Caco-2 (cell line): ENCODE data around the gene MED19. TPM values are rescaled to one million over a fixed set of nuclear protein-coding genes. Genes with fewer than 3 reads are reported as not detected.

Experiments
- BruUV-seq: library from RNA; stranded (reverse); fragments of 400-500 nt; replicated peaks from 2 replicates; lab custom pipeline; 2021; lab: Mats Ljungman, UMichigan
- CTCF ChIA-PET: fragments of 300-600 bp; sonication (Branson Sonifier 250); formaldehyde crosslinking; loops from one replicate; lab custom pipeline; 2022; ENCODE audit warnings: antibody characterized with exemption; lab: Charles Lee
- POLR2A ChIA-PET: fragments of 300-600 bp; sonication (Branson Sonifier 250); formaldehyde crosslinking; loops from one replicate; lab custom pipeline; 2022; ENCODE audit warnings: antibody characterized with exemption; lab: Charles Lee
- DNase-seq, 2 experiments: peaks; one replicate each; pipeline versions ENCODE4 v3.0.0 to v3.0.0-alpha.2; 2020 to 2022
- H3K27me3 ChIP-seq: replicated peaks from 2 replicates; pipeline ENCODE4 v1.6.0; 2011; ENCODE audit warnings: low read length; ENCODE audit not compliant: control insufficient read depth, insufficient read depth
- H3K36me3 ChIP-seq: 2 replicates; pipeline ENCODE4 v1.5.1; 2011; ENCODE audit warnings: low read length; ENCODE audit not compliant: control insufficient read depth, insufficient read depth
- H3K4me1 ChIP-seq: fragments of 250-450 bp; sonication (Bioruptor Pico); 2 replicates; pipeline ENCODE4 v1.5.1; 2020; ENCODE audit warnings: mild to moderate bottlenecking
- H3K4me3 ChIP-seq: 2 replicates; pipeline ENCODE4 v1.5.1; 2011; ENCODE audit warnings: low read depth, mild to moderate bottlenecking, control low read depth, low read length
- H3K9me3 ChIP-seq: fragments of 250-450 bp; sonication (Bioruptor Pico); 2 replicates; pipeline ENCODE4 v1.5.1; 2020; ENCODE audit warnings: mild to moderate bottlenecking, moderate library complexity
- H3K27ac Mint-ChIP-seq: one replicate; pipeline ENCODE4 v1.8.0; 2022; ENCODE audit warnings: mixed read lengths; ENCODE audit not compliant: unreplicated experiment
- H3K27me3 Mint-ChIP-seq: one replicate; pipeline ENCODE4 v1.8.0; 2022; ENCODE audit warnings: mixed read lengths; ENCODE audit not compliant: insufficient read depth, unreplicated experiment
- H3K36me3 Mint-ChIP-seq: one replicate; pipeline ENCODE4 v1.8.0; 2022; ENCODE audit warnings: mild to moderate bottlenecking, mixed read lengths; ENCODE audit not compliant: insufficient read depth, unreplicated experiment
- H3K4me1 Mint-ChIP-seq: one replicate; pipeline ENCODE4 v1.8.0; 2022; ENCODE audit warnings: low read depth, mixed read lengths; ENCODE audit not compliant: unreplicated experiment
- H3K4me3 Mint-ChIP-seq: one replicate; pipeline ENCODE4 v1.8.0; 2022; ENCODE audit warnings: mild to moderate bottlenecking, moderate library complexity, mixed read lengths; ENCODE audit not compliant: unreplicated experiment
- H3K9me3 Mint-ChIP-seq: one replicate; pipeline ENCODE4 v1.8.0; 2022; ENCODE audit warnings: mixed read lengths; ENCODE audit not compliant: unreplicated experiment
- CTCF ChIP-seq, 2 experiments: fragments of 200-600 bp in 1 of 2; IDR thresholded peaks; 1 replicate in 1 of 2; 2 replicates in 1 of 2; pipeline versions ENCODE4 v1.5.1 to v1.8.0; 2011 to 2022; ENCODE audit warnings: antibody characterized with exemption in 1 of 2, control low read depth in 1 of 2, inconsistent platforms in 1 of 2, low read depth in 1 of 2, low read length in 1 of 2, mild to moderate bottlenecking in 1 of 2, moderate library complexity in 1 of 2; ENCODE audit not compliant: insufficient read depth in 1 of 2, severe bottlenecking in 1 of 2, unreplicated experiment in 1 of 2
- intact Hi-C: fragments of 100-400 bp; cut with micrococcal nuclease; formaldehyde crosslinking; loops from one replicate; pipeline ENCODE4 v1.10.0; 2022; ENCODE audit not compliant: unreplicated experiment
- total RNA-seq: library from RNA; stranded (reverse); gene quantifications from 2 replicates; pipeline ENCODE4 v1.2.3, GENCODE V29; 2022

MED19 gene
- total RNA-seq, 1 experiment from 2014 or later = 29.7 TPM

GRCh38 chr11:57667117-57667735, 44.8 kb downstream of the MED19 start:
- Mint-ChIP-seq H3K36me3 (peaks cover 30% of the 10 kb centered on the region), H3K9me3 (no peaks in the 10 kb centered on the region), H3K27me3 (no peaks in the 10 kb centered on the region), H3K27ac (peak overlapping the region; percentile 100), H3K4me3 (peak overlapping the region; percentile 99), H3K4me1 (peaks cover 6% of the 10 kb centered on the region)
- ChIA-PET CTCF (interaction anchor here (1.2 kb wide), 1 partner anchor 136 kb away, joined by 3 read pairs; no protein-coding TSS in a partner anchor), POLR2A (no interaction called here)
- no peak for TF ChIP-seq CTCF (IDR thresholded peaks at IDR 0.05; ENCODE audit: insufficient read depth in 1 of 2, low read depth in 1 of 2, low read length in 1 of 2, severe bottlenecking in 1 of 2, unreplicated experiment in 1 of 2)
- no TSS peak for BruUV-seq
- H3K4me1 ChIP-seq = peaks cover 14% of the 10 kb centered on the region; the same call in 1 of the 2 replicates
- no peaks in the 10 kb centered on the region for H3K36me3 ChIP-seq
- H3K27me3 ChIP-seq = no peaks in the 10 kb centered on the region
- DNase-seq = peak; percentile 96 to 99
- intact Hi-C loops = loop anchor here (1.0 kb wide), 4 partner anchors 10 to 912 kb away; partner anchors contain the start of genes CLP1, MED19, SELENOH and TMX2
- H3K9me3 ChIP-seq = no peaks in the 10 kb centered on the region
- peak overlapping the region; percentile 74 for H3K4me3 ChIP-seq

DNA sequence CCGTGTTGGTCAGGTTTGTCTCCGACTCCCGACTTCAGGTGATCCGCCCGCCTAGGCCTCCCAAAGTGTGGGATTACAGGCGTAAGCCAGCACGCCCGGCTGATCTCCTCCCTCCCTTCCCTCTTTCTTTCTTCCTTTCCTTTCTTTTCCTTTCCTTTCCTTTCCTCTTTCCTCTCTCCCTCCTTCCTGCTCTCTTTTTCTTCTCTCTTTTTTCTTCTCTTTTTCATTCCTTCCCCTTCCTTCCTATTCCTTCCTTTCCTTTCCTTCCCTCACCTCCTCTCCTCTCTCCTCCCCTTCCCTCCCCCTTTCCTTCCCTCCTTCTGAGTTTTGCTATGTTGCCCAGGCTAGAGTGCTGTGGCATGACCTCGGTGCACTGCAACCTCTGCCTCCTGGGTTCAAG, 48.0 kb downstream of the MED19 start:
- H3K4me1 ChIP-seq = peaks cover 6% of the 10 kb centered on the region; the same call in 1 of the 2 replicates

GRCh38 chr11:57662893-57663292, 49.1 kb downstream of the MED19 start:
- CTCF ChIA-PET = interaction anchor here (0.6 to 1.7 kb wide), 5 partner anchors 18 to 623 kb away, joined by 3 to 8 read pairs (median 5); partner anchors contain the start of genes BTBD18 and SELENOH
- Mint-ChIP-seq H3K4me1 (no peaks in the 10 kb centered on the region), H3K36me3 (peaks cover 36% of the 10 kb centered on the region), H3K27ac (peak overlapping the region; percentile 70), H3K4me3 (no peak overlapping the region), H3K27me3 (no peaks in the 10 kb centered on the region), H3K9me3 (no peaks in the 10 kb centered on the region)
- DNase-seq = peak; percentile 58 to 60
- POLR2A ChIA-PET = no interaction called here
- Histone ChIP-seq H3K36me3 (peaks cover 2% of the 10 kb centered on the region; the same call in 1 of the 2 replicates), H3K4me1 (peaks cover 6% of the 10 kb centered on the region; the same call in 1 of the 2 replicates), H3K9me3 (no peaks in the 10 kb centered on the region), H3K27me3 (no peaks in the 10 kb centered on the region), H3K4me3 (no peak overlapping the region)
- intact Hi-C loops = loop anchor here (2.0 to 5.0 kb wide), 2 partner anchors 138 to 624 kb away; no protein-coding TSS in a partner anchor
- peak in 1 of 2 experiments; percentile 28 for TF ChIP-seq CTCF (IDR thresholded peaks at IDR 0.05; ENCODE audit: insufficient read depth in 1 of 2, low read depth in 1 of 2, low read length in 1 of 2, severe bottlenecking in 1 of 2, unreplicated experiment in 1 of 2)
- BruUV-seq = no TSS peak

More for the DNA sequence above, 48.0 kb downstream of the MED19 start:
- ChIA-PET CTCF (no interaction called here), POLR2A (no interaction called here)
- H3K27me3 Mint-ChIP-seq = no peaks in the 10 kb centered on the region
- TF ChIP-seq CTCF (IDR thresholded peaks at IDR 0.05; ENCODE audit: insufficient read depth in 1 of 2, low read depth in 1 of 2, low read length in 1 of 2, severe bottlenecking in 1 of 2, unreplicated experiment in 1 of 2) = no peak
- no peak overlapping the region for H3K4me3 Mint-ChIP-seq
- no TSS peak for BruUV-seq
- H3K9me3 Mint-ChIP-seq = no peaks in the 10 kb centered on the region
- H3K4me1 Mint-ChIP-seq = no peaks in the 10 kb centered on the region
- peaks cover 33% of the 10 kb centered on the region for H3K36me3 Mint-ChIP-seq
- H3K27ac Mint-ChIP-seq = no peak overlapping the region
- intact Hi-C loops = loop anchor here (2.0 to 5.0 kb wide), 2 partner anchors 137 to 623 kb away; no protein-coding TSS in a partner anchor
- peaks cover 2% of the 10 kb centered on the region; the same call in 1 of the 2 replicates for H3K36me3 ChIP-seq
- H3K27me3 ChIP-seq = no peaks in the 10 kb centered on the region
- DNase-seq = no peak
- H3K9me3 ChIP-seq = no peaks in the 10 kb centered on the region
- no peak overlapping the region for H3K4me3 ChIP-seq
